Gastrocnemius medialis (tissue), 4 donors: Measurements from ENCODE around the gene SCN10A. TPM values are rescaled to one million over a fixed set of nuclear protein-coding genes. Genes with fewer than 3 reads are reported as not detected.

ENCODE experiments used
- ATAC-seq, 2 donors: fragments of 150-250 bp; one replicate each; pipeline ENCODE4 v1.9.1; 2016
- DNase-seq, 2 donors: peaks; one replicate each; pipeline ENCODE4 v3.0.0-alpha.2; 2019
- H3K27ac ChIP-seq, 4 donors: fragments of 200-600 bp; sonication (generic); 1 replicate in 1 of 4; 2 replicates in 3 of 4; pipeline ENCODE4 v1.5.1; 2016 to 2018; ENCODE audit warnings: mild to moderate bottlenecking in 2 of 4, moderate library complexity in 1 of 4
- H3K27me3 ChIP-seq, 3 donors: fragments of 200-600 bp; sonication (generic) in 2 of 3; 1 replicate in 1 of 3; 2 replicates in 2 of 3; pipeline versions ENCODE4 v1.5.1 to v1.6.0; 2016 to 2019; ENCODE audit warnings: mild to moderate bottlenecking in 1 of 3, moderate library complexity in 1 of 3
- H3K36me3 ChIP-seq, 2 donors: fragments of 200-600 bp; sonication (generic) in 1 of 2; one replicate each; pipeline ENCODE4 v1.5.1; 2017 to 2018
- H3K4me1 ChIP-seq, 2 donors: fragments of 200-600 bp; sonication (generic) in 1 of 2; one replicate each; pipeline ENCODE4 v1.5.1; 2016 to 2017; ENCODE audit warnings: mild to moderate bottlenecking in 2 of 2
- H3K4me3 ChIP-seq, 4 donors: fragments of 200-600 bp; sonication (generic) in 3 of 4; 1 replicate in 1 of 4; 2 replicates in 3 of 4; pipeline ENCODE4 v1.5.1; 2016 to 2019; ENCODE audit warnings: mild to moderate bottlenecking in 2 of 4
- H3K9me3 ChIP-seq, 3 donors: fragments of 200-600 bp; sonication (generic) in 2 of 3; 1 replicate in 1 of 3; 2 replicates in 2 of 3; pipeline ENCODE4 v1.5.1; 2016 to 2019
- CTCF ChIP-seq, 5 experiments: fragments of 450-650 bp in 3 of 5; fragments of 200-600 bp in 2 of 5; sonication (generic) in 2 of 5; IDR thresholded peaks in 4 of 5; conservative IDR thresholded peaks in 1 of 5; 1 replicate in 4 of 5; 2 replicates in 1 of 5; pipeline ENCODE4 v1.5.1; 2016 to 2019; ENCODE audit warnings: antibody characterized with exemption in 5 of 5, mild to moderate bottlenecking in 3 of 5, moderate library complexity in 3 of 5
- POLR2A ChIP-seq, 2 donors: fragments of 450-650 bp; IDR thresholded peaks; one replicate each; pipeline ENCODE4 v1.6.1; 2017; ENCODE audit warnings: antibody characterized with exemption in 2 of 2, mild to moderate bottlenecking in 2 of 2, moderate library complexity in 2 of 2
- in situ Hi-C, 4 donors: fragments of 200-750 bp; cut with MboI; loops; one replicate each; pipeline versions ENCODE4 v1.15.0 to v1.8.0; 2017; ENCODE audit warnings: low sequenced_read_pairs in 4 of 4
- intact Hi-C: fragments of 100-400 bp; cut with DNase I; formaldehyde crosslinking; loops from one replicate; pipeline ENCODE4 v1.15.1; 2023; ENCODE audit warnings: low total_unique reads
- total RNA-seq, 4 donors: library from RNA; depleted of rRNA; stranded (reverse); fragments of >200 nt; gene quantifications; one replicate each; pipeline versions ENCODE4 v1.1.0 to v1.2.3, GENCODE V29; 2016

The SCN10A gene
- total RNA-seq, 4 donors from 2014 or later, result not detected

GRCh38 chr3:38717355-38718240, 98.4 kb downstream of the SCN10A start:
- TF ChIP-seq POLR2A (IDR thresholded peaks at IDR 0.05), result no peak
- TF ChIP-seq CTCF (IDR thresholded peaks at IDR 0.05 in 4 of 5, conservative IDR thresholded peaks at IDR 0.05 in 1 of 5), result no peak
- no peak overlapping the region for H3K4me3 ChIP-seq
- no peaks in the 10 kb centered on the region for H3K9me3 ChIP-seq
- H3K4me1 ChIP-seq, result no peaks in the 10 kb centered on the region
- ATAC-seq (no peak), DNase-seq (no peak)
- H3K27me3 ChIP-seq, result no peaks in the 10 kb centered on the region
- no peak overlapping the region for H3K27ac ChIP-seq
- in situ Hi-C loops (no loop called here), intact Hi-C loops (no loop called here)
- H3K36me3 ChIP-seq, result no peaks in the 10 kb centered on the region

- Histone ChIP-seq H3K9me3 (no peaks in the 10 kb centered on the region), H3K4me3 (no peak overlapping the region), H3K27me3 (no peaks in the 10 kb centered on the region), H3K36me3 (no peaks in the 10 kb centered on the region), H3K27ac (no peak overlapping the region), H3K4me1 (no peaks in the 10 kb centered on the region)
- ATAC-seq (no peak), DNase-seq (no peak)
- no peak for TF ChIP-seq CTCF (IDR thresholded peaks at IDR 0.05 in 4 of 5, conservative IDR thresholded peaks at IDR 0.05 in 1 of 5)
- no peak for TF ChIP-seq POLR2A (IDR thresholded peaks at IDR 0.05)
- in situ Hi-C loops, result no loop called here
- intact Hi-C loops, result no loop called here
Measured at GRCh38 chr3:38713121-38713520, 102.9 kb downstream of the SCN10A start.

GRCh38 chr3:38711321-38711720, 104.7 kb downstream of the SCN10A start:
- no peaks in the 10 kb centered on the region for H3K9me3 ChIP-seq
- no peaks in the 10 kb centered on the region for H3K36me3 ChIP-seq
- no peak for ATAC-seq
- H3K4me3 ChIP-seq, result no peak overlapping the region
- no peaks in the 10 kb centered on the region for H3K4me1 ChIP-seq
- no peak overlapping the region for H3K27ac ChIP-seq
- no peak for DNase-seq
- TF ChIP-seq CTCF (IDR thresholded peaks at IDR 0.05 in 4 of 5, conservative IDR thresholded peaks at IDR 0.05 in 1 of 5), result no peak
- no peak for TF ChIP-seq POLR2A (IDR thresholded peaks at IDR 0.05)
- in situ Hi-C loops (no loop called here), intact Hi-C loops (no loop called here)
- no peaks in the 10 kb centered on the region for H3K27me3 ChIP-seq

- Histone ChIP-seq H3K9me3 (no peaks in the 10 kb centered on the region), H3K27me3 (no peaks in the 10 kb centered on the region), H3K36me3 (no peaks in the 10 kb centered on the region), H3K4me1 (no peaks in the 10 kb centered on the region), H3K27ac (no peak overlapping the region), H3K4me3 (no peak overlapping the region)
- DNase-seq (no peak), ATAC-seq (no peak)
- intact Hi-C loops (no loop called here), in situ Hi-C loops (no loop called here)
- TF ChIP-seq POLR2A (IDR thresholded peaks at IDR 0.05) (no peak), CTCF (IDR thresholded peaks at IDR 0.05 in 4 of 5, conservative IDR thresholded peaks at IDR 0.05 in 1 of 5) (no peak)
Measured at GRCh38 chr3:38707730-38708129, 108.3 kb downstream of the SCN10A start.
